ENCODE measurements around the gene MAB21L3.
A peak's percentile ranks its signal among the peaks of the same experiment; 100 is the strongest.

The MAB21L3 gene

DNA sequence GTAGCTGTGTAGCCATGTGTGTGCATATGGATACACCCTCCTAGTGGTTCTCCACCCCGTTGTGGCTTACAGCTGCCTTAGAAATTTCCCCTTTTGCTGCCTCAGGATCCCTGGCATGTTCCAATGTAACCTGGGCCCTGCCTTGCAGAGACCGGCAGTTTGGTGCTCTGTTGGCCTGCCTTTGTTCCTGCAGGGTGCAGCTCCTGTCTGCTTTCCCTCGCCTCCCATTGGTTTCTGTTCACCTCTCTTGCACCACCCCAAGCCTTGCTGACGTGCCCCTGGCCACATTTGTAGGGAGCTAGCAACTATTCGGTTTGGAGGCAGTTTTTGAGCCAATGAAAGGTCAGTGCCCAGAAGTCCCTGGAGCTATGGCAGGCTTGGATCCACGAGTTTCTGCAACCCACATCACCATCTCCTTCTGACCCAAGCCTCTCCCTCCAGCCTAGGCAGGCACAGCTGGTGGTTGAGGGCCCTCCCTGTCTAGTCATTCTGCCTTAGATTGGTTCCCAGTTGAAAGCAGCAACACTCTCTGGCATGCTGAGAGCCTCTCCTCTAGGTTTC, 54.9 kb downstream of the MAB21L3 start:
- DNase-seq, result no peak

DNA sequence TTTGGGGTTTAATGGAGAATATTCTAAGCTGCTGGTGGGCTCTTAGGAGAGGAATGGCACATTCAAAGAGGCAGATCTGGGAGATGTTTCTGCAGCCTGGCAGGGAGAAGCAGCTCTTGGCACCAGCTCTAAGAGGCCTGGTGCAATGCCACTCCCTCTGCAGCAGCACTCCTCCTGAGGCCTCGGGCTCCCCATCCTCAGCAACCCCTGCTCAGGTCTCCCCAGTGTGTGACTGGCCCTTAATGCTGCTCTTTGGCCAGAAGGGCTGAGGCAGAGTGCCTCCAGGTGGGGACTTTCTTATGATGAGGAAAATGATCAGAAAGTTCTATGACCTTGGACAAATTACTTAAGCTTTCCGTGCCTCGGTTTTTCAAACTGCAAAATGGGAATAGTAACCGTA, 55.5 kb downstream of the MAB21L3 start:
- DNase-seq, result no peak

DNA sequence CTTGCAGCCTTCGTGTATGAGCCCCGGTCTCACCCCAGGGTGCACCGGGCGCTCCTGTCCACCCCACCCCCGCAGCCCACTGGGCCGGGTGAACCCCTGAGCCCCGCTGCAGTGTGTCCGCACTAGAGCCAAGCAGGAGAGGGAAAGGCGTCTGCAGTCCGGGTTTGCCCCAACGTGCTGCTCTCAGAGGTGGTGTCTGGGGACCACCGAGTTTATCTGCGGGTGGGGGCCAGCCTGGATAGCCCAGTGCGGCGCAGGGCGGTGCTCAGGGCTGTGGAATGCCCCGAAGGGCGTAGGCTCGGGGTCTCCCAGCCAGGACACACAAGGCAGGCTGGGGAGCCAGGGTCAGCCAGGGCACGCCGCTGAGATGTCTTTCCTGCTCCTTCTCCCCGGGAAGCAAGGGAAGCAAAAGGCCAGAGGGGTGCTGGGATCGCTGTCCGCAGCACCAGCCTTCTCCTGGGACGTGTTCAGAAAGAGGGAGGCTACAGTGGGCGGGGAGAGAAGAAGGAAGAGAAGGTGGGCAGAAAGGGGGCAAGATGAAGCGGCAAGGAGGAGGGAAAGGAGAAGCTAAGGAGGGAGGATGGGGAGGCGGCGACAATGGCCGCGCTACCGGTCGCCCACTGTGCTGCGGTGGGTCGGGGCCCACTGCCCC, 56.6 kb downstream of the MAB21L3 start:
- DNase-seq, result no peak

DNA sequence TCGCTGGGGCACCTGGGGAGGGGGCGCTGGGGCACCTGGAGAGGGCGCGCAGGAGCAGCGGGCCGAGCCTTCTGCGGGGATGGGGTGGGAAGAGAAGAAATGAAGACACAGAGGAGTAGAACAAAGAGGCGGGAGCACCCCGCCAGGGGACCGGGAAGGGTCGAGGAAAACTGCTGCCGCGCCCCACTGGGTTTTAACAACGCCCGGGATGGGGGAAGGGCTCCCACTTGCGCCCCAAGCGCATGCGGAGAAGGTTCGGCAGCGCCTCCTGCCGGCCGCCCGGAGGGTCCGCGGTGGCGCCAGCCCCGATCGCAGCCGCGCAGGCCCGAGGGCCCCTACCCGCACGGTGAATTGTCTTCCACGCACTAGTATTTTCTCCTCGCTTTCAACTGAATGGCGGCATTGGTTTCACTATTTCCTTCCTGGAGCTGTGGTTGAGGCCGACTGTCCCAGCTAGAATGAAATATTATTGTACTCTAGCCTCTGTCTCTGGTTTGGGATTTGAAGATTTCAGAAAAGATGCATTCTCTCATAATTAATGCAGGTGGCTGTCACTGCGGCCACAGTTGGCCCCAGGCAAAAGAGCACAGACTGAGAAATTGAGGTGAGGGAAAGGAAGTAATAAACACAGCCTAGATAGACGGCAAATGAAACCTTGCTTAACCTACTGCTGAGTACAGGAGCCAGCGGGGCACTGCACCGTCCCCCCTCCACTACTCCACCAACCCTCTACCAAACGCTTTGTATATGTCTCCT, 57.3 kb downstream of the MAB21L3 start:
- DNase-seq, result peak; percentile 69 to 80 (median 76)

DNA sequence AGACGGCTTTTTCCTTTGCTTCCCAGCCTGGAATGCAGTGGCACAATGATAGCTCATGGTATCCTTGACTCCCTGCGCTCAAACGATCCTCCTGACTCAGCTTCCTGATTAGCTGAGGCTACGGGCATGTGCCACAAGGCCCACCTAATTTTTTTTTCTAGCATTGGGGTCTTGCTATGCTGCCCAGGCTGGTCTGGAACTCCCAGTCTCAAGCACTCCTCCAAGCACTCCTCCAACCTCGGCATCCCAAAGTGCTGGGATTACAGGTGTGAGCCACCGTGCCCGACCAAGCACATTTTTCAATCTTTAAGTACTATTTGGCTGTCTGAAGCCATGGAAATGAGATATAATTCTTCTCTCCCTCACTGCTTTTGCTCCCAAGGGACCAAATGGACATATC, 58.7 kb downstream of the MAB21L3 start:
- DNase-seq, result no peak

DNA sequence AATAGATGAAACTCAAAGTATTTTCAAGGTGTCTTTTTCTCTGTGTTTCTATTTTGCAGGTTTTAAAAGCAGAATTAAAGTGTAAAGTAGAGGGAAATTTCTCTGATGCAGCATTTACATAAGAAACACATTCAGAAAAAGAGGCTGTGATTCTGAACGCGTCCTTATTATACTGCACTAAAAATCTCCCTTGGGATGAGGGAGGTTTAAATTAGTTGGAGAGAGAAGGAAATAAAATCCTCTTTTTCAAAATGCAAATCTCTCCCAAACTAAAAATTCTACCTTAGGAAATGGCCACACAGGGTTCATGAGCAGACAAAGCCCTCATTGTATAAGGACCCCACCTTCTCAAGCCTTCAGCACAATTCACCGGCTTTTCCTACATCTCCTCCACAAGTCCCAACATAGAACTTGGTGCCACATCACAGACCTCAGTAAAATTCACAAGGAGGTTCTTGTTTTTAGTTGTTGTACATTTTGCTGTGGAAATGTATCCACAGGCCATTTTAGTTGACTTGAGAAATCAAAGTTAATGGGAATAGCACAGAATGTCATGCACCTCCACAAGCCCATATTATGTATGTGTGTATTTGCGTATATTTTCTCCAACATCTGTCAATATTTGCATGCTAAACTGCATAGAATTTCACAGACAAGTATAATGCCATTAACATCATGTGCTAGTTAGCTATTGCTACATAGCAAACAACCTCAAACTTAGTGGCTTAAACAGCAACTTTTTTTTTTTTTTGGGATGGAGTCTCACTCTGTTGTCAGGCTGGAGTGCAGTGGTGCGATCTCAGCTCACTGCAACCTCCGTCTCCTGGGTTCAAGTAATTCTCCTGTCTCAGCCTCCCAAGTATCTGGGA, 59.8 kb downstream of the MAB21L3 start:
- DNase-seq, result no peak

DNA sequence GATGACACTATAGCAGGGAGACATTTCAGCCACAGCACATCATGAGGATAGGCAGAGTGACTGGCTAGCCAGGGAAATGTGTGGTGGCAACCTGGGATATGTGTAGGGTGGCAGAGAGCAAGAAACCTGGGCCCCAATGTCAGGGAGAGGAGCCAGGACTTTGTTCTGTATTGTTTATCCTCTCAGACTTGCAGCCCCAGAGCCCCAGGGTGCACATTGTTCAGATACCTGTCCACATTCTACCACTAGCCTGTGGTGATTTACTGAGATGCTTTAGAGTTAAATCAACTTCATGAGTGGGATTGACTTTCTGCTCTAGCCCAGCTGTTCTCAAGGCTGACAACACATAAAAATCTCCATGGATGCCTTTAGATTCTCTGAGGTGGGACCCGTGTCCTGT, 61.5 kb downstream of the MAB21L3 start:
- DNase-seq, result no peak

DNA sequence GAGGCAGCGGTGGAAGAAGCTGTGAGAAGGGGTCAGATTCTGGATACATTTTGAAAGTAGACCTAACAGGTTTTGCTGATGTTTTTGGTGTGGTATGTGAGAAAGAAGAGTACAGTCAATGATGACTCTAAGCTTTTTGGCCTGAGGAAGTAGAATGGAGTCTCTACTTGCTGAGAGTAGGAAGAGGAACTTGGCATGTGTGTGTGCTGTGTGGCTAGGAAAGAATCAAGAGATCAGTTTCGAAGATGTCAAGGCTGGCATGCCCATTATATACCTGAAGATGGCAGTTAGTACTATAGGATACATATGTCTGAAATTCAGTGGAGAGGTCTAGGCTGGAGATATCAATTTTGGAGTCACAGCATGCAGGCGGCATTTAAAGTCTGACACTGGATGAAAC, 64.4 kb downstream of the MAB21L3 start:
- DNase-seq, result no peak

DNA sequence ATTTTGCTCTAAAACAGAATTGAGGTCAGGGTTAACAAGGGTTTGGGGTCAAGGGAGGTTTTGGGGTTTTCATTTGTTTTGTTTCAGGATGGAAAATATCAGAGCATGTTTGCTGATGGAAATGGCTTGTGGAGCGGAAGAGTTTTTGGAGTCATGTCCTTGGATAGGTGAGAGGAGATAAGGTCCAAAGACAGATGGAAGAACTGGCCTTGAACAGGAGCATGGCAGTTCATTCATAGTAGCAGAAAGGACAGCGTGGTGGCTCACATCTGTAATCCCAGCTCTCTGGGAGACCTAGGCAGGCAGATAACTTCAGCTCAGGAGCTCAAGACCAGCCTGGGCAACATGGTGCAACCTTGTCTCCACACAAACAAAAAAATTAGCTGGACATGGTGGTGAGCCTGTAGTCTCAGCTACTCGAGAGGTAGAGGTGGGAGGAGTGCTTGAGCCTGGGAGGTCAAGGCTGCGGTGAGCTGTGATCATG, 65.1 kb downstream of the MAB21L3 start:
- DNase-seq, result no peak

DNA sequence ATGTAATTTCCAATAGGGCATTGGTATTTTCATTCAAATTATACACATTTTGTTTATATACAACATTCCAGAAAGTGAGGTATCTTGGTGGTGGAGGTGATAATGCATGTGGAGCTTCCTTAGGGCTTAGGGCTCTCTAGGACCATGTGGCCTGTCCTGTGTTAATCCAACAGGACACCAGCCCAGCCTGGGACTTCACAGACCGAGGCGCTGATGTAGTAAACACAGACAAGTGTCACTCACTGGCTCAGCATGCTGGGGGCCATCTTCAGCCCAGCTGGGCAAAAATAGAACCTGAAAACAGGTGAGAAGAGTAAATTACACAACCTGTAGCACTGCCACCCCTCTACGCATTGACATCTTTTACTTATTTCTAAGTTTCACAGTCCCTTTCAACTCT, 66.7 kb downstream of the MAB21L3 start:
- DNase-seq, result no peak

DNA sequence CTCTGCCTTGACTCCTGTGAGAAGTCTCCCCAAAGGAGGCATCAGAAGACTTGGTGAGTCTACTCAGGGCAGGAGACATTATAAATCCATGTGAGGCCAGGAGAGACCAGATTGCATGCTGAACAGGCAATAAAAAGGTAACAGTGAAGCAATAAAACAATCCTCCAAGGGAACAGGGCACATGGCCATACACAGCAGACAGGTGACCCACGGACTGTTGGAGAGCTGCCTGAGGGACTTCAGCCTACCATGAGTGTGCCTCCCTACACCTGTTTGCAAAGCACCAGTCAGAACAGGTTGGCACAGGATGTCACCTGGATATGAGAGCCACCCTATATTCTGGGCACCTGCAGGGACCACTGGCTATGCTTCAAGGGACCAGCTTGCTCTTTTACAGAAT, 67.6 kb downstream of the MAB21L3 start:
- no peak for DNase-seq

DNA sequence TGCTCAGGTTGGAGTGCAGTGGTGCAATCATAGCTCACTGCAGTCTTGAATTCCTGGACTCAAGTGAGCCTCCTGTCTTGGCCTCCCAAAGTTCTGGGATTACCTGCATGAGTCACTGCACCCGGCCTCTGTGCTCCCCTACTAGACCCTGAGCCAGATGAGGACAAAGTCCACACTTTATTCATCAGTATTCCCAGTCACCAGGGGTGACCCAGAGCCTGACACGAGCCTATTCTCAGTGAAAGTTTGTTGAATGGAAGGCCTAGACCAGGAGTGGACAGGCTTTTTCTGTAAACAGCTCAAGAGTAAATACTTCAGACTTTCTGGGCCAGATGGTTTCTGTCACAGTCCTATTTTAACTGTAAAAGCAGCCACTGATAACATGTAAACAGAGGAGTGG, 68.2 kb downstream of the MAB21L3 start:
- no peak for DNase-seq

DNA sequence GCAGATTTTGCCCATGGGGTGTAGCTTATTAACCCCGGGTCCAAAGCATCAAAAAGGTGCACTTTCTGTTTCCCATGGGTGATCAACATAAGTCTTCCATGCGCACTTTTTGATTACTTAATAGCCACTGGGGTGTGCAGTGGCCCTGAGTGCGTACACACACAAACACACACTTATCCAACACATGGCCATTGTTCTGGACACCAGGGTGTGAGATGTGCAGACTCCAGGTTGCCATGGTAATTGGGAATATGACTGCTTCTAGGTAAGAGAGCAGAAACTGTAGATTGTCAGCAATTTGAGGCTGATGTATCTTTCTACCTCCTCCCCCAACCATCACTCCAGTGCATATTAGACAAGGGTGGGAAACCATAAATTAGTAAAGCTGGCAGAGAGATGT, 68.8 kb downstream of the MAB21L3 start:
- DNase-seq, result no peak

DNA sequence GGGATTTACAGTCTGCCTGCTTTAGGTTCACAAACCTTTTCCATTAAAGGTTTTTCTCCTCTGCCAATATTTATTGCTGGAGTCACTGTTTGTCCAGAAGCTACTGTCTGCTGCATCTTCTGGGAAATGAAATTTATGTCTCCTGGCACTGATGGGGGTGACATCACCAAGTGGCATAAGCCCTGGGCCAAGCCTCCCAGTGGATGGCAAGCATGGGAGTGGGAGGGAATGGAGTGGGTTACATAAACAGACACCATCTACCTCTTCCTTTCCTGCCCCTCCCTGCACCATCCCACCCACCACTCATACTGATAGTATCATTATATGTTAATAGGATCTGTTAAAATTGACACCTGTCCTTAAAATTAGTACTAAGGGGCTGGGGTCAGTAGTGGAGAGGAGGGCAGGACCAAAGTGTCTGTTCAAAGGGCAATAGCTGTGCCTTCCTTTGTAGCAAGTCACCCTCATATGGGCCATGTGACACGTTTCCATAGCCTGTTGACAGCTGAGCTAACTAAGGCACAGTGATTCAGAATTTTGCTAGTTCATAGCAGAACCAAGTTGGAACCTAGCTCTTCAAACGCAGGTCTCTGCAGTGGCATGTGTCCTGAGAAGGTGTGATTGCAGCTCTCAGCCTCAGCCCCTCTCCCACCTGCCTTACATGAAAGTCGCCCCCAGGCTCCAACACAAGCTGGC, 71.0 kb downstream of the MAB21L3 start:
- no peak for DNase-seq
